Activated CD8-positive, alpha-beta memory T cell treated with anti-CD3 and anti-CD28 coated beads, Interleukin-2, amount 50 U/mL, for 1 hour (primary cell): Measurements from ENCODE around the gene FADS1.

Experiments used
- DNase-seq: peaks from one replicate; pipeline ENCODE4 v3.0.0-alpha.2; 2020; ENCODE audit errors: extremely low read depth

The FADS1 gene

DNA sequence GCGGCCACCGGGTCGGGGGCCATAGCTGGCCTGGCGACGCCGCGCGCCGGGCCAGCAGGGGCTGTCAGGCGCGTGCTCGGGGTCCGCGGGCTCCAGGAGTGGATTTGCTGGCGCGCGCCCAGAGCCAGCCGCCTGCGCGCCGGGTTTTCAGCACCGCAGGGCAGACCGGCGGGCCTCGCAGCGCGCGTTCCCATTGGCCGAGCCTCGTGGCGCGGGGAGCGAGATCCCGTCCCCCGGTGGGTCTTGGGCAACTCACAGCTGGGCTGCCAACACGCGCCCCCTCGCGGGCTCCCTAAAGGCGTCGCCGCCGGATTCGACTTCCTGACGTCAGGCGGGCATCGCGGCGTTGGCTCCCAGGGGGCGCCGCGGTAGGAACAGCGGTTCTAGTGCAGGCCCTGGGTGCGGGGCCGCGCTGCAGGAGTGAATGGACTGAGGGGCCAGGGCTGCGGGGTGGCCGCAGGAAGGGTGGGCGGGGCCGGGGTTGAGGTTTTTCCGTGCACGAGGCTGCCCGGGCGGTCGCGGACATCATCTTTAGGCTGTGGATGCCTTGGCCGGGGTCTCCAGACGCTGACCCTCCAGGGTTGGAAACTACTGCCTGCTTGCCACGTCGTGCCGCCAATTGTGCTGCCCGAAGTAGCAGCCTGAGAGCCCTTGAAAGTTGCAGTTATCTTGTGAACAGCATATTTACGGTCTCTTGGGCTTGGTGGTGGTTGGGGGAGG is at the start of gene FADS1:
TSS of gene FADS1 (minus strand) at position 268 of the 720 bp plus-strand sequence. CDS start at position 194, 74 bp downstream.
- DNase-seq, result no peak

DNA sequence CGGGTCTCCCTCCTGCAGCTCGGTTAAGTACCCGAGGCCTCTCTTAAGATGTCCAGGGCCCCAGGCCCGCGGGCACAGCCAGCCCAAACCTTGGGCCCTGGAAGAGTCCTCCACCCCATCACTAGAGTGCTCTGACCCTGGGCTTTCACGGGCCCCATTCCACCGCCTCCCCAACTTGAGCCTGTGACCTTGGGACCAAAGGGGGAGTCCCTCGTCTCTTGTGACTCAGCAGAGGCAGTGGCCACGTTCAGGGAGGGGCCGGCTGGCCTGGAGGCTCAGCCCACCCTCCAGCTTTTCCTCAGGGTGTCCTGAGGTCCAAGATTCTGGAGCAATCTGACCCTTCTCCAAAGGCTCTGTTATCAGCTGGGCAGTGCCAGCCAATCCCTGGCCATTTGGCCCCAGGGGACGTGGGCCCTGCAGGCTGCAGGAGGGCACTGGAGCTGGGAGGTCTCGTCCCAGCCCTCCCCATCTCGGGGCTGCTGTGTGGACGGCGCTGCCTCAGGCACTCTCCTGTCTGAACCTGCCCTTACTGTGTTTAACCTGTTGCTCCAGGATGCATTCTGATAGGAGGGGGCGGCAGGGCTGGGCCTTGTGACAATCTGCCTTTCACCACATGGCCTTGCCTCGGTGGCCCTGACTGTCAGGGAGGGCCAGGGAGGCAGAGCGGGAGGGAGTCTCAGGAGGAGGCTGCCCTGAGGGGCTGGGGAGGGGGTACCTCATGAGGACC is 49.6 kb upstream of the FADS1 start:
- DNase-seq, result no peak

DNA sequence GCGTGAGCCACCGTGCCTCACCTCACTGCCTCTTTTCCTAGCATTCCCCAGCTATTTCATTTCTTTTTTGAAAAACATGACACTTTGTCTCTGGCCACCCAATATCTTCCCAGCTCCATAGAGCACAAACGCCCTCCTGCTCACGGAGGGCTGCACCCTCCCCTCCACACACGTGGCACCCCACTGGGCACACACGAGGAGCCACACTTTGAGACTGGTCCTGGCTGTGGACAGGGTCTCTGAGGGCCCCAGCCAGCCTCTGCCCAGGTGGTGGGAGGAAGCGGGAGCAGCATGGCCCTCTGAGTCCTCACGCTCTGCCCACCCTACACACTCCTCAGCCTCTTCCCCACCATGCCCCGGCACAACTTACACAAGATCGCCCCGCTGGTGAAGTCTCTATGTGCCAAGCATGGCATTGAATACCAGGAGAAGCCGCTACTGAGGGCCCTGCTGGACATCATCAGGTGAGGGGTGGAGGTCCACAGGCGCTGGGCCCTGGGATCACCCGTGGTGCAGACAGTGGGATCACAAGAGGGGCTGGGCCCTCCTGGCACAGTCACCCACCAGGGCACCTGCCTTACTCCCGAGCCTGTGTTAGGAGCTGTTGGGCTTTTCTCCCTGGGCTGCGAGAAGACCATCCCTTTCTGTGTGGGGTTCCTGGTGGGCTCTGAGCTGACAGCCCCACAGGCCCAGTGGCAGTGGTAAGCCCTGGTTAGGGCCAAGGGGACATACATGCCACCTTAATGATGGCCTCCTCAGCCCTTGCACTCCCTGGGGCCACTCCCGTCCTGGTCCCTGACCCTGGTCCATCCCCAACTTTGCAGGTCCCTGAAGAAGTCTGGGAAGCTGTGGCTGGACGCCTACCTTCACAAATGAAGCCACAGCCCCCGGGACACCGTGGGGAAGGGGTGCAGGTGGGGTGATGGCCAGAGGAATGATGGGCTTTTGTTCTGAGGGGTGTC is 48.3 kb upstream of the FADS1 start:
- DNase-seq, result no peak

DNA sequence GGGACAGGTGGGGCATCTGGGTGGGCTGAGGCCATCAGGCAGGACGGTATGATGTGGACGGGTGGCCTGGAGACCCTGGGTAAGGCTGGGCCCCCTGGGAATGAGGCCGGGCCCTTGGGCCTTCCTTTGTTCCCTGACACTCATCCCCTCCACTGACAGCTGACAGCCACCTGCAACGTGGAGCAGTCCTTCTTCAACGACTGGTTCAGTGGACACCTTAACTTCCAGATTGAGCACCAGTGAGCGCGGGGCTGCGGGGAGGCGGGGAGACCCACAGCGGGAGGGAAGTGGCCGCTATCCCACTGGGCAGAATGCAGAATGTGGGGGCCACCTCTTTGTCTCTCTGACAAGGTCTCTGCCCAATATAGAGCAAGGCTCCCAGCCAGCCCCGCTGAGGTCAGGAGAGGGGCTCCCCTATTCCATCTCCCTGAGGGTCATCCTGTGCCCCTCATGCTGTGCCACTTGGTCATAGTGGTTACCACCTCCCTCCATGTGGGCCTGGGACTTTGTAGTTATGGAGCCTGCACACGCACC is 46.8 kb upstream of the FADS1 start:
- no peak for DNase-seq

GRCh38 chr11:61862714-61863547 is 46.1 kb upstream of the FADS1 start:
- no peak for DNase-seq

GRCh38 chr11:61861634-61862033 is 44.8 kb upstream of the FADS1 start:
- DNase-seq, result no peak

DNA sequence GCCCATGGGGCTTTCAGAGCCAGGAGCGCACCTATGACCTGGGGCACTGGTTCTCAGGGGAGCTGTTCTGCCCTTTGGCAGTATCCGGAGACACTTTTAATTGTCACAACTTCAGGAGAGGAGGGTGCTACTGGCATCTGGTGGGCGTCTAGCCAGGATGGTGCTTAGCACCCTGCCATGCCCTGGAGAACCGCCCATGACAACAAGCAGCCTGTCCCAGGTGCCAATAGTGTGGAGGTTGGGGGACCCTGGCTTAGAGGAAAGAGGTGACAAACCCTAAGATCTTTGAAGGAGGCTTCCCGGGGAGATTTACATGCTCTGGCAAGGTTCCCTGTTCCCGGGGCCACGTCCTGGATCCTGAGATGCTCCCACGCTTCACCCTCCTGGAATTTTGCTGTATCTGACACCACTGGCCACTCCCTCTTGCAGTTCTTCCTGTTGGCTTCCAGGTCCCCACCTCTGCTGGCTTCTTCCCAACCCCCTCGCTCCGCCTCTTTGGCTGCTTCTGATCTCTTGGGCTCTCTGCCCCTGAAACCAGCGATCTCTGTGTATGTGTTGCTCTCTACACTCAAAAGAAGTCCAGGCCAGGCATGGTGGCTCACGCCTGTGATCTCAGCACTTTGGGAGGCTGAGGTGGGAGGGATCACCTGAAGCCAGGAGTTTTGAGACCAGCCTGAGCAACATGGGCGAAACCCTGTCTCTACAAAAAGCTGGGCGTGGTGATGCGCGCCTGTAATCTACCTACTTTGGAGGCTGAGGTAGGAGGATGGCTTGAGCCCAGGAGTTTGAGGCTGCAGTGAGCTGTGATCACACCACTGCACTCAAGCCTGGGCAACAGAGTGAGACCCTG is 43.5 kb upstream of the FADS1 start:
- DNase-seq, result no peak

- no peak for DNase-seq
These were observed 39.3 kb upstream of the FADS1 start for GRCh38 chr11:61855939-61856680.

- no peak for DNase-seq
These were observed 38.3 kb upstream of the FADS1 start for GRCh38 chr11:61854966-61855714.

DNA sequence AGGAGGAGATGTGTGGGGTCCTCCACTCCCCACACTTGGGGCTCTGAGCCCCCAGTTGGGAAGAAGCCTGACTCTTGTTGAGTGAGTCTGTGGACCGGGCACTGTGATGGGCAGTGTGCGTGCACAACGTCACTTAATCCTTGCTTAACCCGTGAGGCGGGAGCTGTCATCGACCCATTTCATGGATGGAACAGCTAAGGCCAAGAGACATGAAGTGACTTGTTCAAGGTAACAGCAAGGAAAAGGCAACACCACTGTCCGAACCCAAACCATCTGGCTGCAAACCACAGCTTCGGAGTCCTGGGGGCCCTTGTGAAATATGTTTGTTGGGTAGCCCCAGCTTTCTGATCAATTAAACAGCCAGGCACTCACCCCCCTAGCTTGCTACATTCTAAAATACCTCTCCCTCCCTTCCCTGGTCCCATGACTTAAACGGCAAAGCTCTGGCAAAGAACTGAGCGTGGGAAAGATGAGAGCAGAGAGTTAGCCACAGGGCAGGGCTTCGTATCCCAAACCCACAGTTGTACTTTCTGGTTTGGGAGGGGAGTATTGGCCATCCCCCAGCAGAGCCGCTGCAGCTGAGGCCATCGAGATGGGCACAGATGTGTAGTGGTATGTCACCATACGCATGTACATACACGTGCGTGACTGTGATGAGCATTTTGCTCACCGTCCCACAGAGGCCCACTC is 37.5 kb upstream of the FADS1 start:
- DNase-seq, result no peak

GRCh38 chr11:61853698-61854169 is 36.9 kb upstream of the FADS1 start:
- DNase-seq, result no peak

- DNase-seq, result no peak
These were observed 35.1 kb upstream of the FADS1 start for GRCh38 chr11:61851900-61852295.

GRCh38 chr11:61851113-61851899 is 34.5 kb upstream of the FADS1 start:
- no peak for DNase-seq

DNA sequence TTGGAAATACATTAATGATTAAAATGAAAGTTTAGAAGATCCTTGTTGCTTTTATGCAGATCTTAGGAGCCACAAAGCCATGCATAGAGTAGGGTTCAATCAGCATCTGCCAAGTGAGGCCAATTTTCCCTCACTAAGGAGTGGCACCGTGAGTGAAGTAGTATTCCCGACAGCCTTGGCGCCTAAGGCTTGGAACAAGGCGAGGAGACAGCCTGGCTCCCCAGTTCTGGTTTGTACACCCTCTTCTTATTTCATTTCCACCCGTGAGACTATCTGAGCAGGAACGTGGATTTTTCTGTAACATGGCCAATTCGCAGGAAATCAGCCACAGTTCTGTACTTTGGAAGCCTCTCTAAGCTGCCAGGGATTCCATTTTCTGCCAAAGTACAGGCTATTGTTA is 33.9 kb upstream of the FADS1 start:
- DNase-seq, result no peak

GRCh38 chr11:61848631-61849030 is 31.8 kb upstream of the FADS1 start:
- DNase-seq, result no peak

DNA sequence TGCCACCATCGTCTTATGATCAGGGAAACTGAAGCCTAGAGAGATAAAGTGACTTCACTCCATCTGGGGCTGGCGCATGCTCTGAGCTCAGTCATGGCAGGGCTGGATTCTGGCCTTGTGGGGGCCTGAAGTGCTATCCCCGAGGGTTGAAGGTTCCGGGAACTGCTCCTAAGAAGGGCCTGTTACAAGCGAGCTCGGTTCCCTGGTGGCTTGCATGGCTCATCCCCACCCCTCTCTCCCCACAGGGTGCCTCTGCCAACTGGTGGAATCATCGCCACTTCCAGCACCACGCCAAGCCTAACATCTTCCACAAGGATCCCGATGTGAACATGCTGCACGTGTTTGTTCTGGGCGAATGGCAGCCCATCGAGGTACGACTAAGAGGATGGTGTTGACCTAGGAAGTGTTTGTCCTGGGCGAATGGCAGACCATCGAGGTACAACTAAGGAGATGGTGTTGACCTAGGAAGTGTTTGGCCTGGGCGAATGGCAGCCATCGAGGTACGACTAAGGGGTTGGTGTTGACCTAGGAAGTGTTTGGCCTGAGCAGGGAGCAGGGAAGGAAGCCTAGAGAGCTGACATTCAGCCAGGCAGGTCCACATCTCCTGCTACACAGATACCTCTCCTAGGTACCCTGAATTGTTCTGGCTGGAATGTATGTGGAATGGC is 31.2 kb upstream of the FADS1 start:
- no peak for DNase-seq
